Right lobe of liver (tissue), 6 donors: ENCODE measurements around the gene DOHH. TPM values are rescaled to one million over a fixed set of nuclear protein-coding genes. Genes with fewer than 3 reads are reported as not detected.

Source experiments
- ATAC-seq, 4 donors: fragments of 200-7000 bp; cut with Tn5 transposase; one replicate each; pipeline ENCODE4 v1.9.1; 2020; ENCODE audit warnings: mild to moderate bottlenecking in 4 of 4, moderate library complexity in 4 of 4
- DNase-seq, 3 donors: peaks; one replicate each; pipeline ENCODE4 v3.0.0-alpha.2; 2020
- H3K27ac ChIP-seq, 3 donors: fragments of 200-600 bp; one replicate each; pipeline ENCODE4 v1.8.0; 2022
- H3K27me3 ChIP-seq, 2 donors: fragments of 200-600 bp; one replicate each; pipeline ENCODE4 v1.8.0; 2022
- H3K36me3 ChIP-seq, 4 donors: fragments of 200-600 bp; sonication (generic) in 1 of 4; one replicate each; pipeline versions ENCODE4 v1.5.1 to v1.8.0; 2017 to 2022; ENCODE audit warnings: control low read depth in 1 of 4
- H3K4me1 ChIP-seq, 4 donors: fragments of 200-600 bp; sonication (generic) in 1 of 4; one replicate each; pipeline versions ENCODE4 v1.5.1 to v1.8.0; 2017 to 2022; ENCODE audit warnings: control low read depth in 1 of 4
- H3K4me3 ChIP-seq, 3 donors: fragments of 200-600 bp; one replicate each; pipeline ENCODE4 v1.8.0; 2022
- H3K9me3 ChIP-seq, 4 donors: fragments of 200-600 bp; sonication (generic) in 1 of 4; one replicate each; pipeline versions ENCODE4 v1.5.1 to v1.8.0; 2017 to 2022; ENCODE audit warnings: control low read depth in 1 of 4
- POLR2A ChIP-seq: fragments of 450-650 bp; IDR thresholded peaks from one replicate; pipeline ENCODE4 v1.6.1; 2017; ENCODE audit warnings: antibody characterized with exemption, mild to moderate bottlenecking
- WGBS: methylation state at CpG from one replicate; pipeline ENCODE4 v1.1.6; 2018; ENCODE audit warnings: low coverage, low lambda C conversion rate; ENCODE audit not compliant: insufficient coverage; ENCODE audit errors: missing lambda C conversion rate; 5-methylcytosine and 5-hydroxymethylcytosine counted together
- intact Hi-C, 2 donors: fragments of 100-400 bp; cut with DNase I; formaldehyde crosslinking; loops; one replicate each; pipeline versions ENCODE4 v1.11.2 to v1.14.1; 2022
- total RNA-seq, 6 experiments: library from RNA; depleted of rRNA in 2 of 6; stranded (reverse); fragments of >200 nt in 2 of 6; fragmentation: NEBNext Ultra II Directional in 3 of 6; extraction: Animal tissue kit (Norgen Biotek cat#: 25700) in 3 of 6; gene quantifications; one replicate each; pipeline versions ENCODE4 v1.1.0 to v1.2.4, GENCODE V29; 2016 to 2023
- TF ChIP-seq, protein P1 (sequence below), 4 donors: fragments of 200-600 bp in 3 of 4; fragments of 450-650 bp in 1 of 4; IDR thresholded peaks; one replicate each; pipeline versions ENCODE4 v1.5.1 to v1.8.0; 2016 to 2022; ENCODE audit warnings: antibody characterized with exemption in 4 of 4, mild to moderate bottlenecking in 2 of 4
- donor health status: DM: no; HTN: yes; CAD: no.
- donor health status: DM: no; HTN: no; CAD: no.
- donor health status: DM: no; HTN: no; CAD: no.
- donor health status: DM: no; HTN: yes; CAD: no.
- donor health status: DM: no; HTN: yes; CAD: no.

DOHH gene
- total RNA-seq, 6 experiments from 2014 or later = 3.7 to 16.7 (median 4.9) TPM

DNA sequence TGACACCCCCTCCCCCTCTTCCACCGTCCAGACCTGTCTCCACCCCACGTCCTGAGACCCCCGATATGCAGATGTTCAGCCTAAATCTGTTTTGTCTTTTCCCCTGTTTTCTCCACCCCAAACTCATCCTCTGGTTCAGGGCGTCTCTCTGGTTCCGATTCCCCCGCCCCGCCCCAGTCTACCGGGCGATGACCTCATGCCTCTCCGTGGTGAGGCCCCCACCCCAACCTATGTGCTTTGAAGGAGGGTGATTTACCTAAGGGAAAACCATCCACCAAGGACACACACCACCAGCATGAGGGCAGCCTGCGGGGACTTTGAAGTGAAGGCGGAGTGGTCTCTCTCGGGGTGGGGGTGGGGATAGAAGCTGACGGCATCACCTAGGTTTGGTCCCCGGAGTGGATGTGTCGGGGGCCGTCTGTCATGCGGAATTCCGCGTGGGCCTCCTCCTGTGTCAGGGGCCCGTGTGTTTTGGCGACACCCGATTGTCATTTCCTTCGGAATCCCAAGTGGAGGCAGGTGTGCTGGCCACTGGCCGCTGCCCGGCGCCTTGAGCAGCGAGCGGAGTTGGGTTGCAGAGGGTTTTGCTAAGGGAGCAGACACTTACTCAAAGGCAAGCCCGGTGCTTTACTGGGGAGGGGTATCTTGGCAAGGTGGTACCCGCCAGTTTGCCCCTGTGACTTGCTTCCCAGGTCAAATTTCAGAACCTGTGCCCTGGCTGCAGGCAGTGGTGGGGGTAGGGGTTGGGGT, 7.1 kb upstream of the DOHH start:
- Histone ChIP-seq H3K9me3 (no peaks in the 10 kb centered on the region), H3K36me3 (peaks cover 0 to 3% (median 0%) of the 10 kb centered on the region in 4 donors), H3K4me1 (peaks cover 0 to 35% (median 13%) of the 10 kb centered on the region in 4 donors), H3K4me3 (peak overlapping the region; percentile 63 to 99 (median 89)), H3K27me3 (no peaks in the 10 kb centered on the region), H3K27ac (peak overlapping the region; percentile 86 to 92 (median 87))
- ATAC-seq (peak; percentile 46 to 64 (median 58)), DNase-seq (peak in 1 of 3 donors; percentile 81)
- 16% methylated on average over 21 of the region's 31 CpGs for WGBS
- TF ChIP-seq, protein P1, sequence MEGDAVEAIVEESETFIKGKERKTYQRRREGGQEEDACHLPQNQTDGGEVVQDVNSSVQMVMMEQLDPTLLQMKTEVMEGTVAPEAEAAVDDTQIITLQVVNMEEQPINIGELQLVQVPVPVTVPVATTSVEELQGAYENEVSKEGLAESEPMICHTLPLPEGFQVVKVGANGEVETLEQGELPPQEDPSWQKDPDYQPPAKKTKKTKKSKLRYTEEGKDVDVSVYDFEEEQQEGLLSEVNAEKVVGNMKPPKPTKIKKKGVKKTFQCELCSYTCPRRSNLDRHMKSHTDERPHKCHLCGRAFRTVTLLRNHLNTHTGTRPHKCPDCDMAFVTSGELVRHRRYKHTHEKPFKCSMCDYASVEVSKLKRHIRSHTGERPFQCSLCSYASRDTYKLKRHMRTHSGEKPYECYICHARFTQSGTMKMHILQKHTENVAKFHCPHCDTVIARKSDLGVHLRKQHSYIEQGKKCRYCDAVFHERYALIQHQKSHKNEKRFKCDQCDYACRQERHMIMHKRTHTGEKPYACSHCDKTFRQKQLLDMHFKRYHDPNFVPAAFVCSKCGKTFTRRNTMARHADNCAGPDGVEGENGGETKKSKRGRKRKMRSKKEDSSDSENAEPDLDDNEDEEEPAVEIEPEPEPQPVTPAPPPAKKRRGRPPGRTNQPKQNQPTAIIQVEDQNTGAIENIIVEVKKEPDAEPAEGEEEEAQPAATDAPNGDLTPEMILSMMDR (IDR thresholded peaks at IDR 0.05) = no peak
- TF ChIP-seq POLR2A = no peak
- intact Hi-C loops = no loop called here

DNA sequence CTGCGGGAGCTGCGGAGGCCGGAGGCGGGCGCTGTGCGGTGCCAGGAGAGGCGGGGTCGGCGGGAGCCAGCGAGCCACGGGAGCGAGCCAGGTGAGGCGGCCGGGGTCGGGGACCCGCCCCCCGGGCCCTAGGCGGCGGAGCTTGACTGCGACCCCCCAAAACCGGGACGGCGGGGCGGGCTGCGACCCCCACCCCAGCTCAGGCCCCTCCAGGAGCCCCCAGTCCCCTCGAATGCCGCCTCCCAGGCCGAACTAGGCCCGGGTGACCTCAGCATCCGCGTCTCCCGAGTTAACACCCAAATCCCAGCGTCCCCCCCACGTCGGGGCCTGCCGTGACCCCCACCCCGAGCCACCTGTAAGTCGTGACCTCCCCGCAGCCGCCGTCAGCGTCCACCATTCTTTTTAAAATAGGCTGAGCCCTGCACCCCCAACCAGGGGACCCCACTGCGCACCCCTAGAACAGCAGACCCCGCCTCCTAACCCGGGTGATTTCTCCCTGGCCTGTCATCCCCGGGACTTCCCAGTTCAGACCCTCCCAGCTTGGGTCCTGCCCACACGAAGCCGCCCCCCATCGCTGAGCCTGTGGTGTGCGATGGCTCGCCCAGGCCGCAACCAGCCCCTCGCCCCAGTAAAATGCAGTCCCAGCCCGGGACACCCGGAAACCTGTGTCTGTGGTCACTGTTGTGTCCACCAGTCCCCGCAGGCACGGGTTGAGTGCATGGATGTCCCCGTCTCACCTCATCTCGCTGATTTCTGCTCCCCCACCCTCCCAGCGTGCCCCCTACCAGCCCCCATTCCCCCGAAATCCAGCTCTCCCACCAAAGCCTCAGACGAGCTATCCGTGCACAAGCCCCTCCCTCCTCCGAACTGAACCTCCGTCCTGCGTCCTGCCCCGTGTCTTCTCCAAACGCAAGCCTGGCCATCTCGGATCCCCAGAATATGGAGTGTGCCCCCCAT, 6.2 kb upstream of the DOHH start:
- DNase-seq (peak in 2 of 3 donors; percentile 69 to 73), ATAC-seq (peak in 3 of 4 donors; percentile 0 to 5 (median 1))
- Histone ChIP-seq H3K4me1 (peaks cover 0 to 28% (median 11%) of the 10 kb centered on the region in 4 donors), H3K9me3 (no peaks in the 10 kb centered on the region), H3K36me3 (peaks cover 0 to 3% (median 0%) of the 10 kb centered on the region in 4 donors), H3K4me3 (peak overlapping the region; percentile 63 to 99 (median 89)), H3K27ac (peak overlapping the region; percentile 79 to 92 (median 87)), H3K27me3 (no peaks in the 10 kb centered on the region)
- TF ChIP-seq POLR2A = peak; percentile 0
- TF ChIP-seq, protein P1 (IDR thresholded peaks at IDR 0.05) = no peak
- intact Hi-C loops = no loop called here
- under 1% methylated on average over 22 of the region's 69 CpGs for WGBS

DNA sequence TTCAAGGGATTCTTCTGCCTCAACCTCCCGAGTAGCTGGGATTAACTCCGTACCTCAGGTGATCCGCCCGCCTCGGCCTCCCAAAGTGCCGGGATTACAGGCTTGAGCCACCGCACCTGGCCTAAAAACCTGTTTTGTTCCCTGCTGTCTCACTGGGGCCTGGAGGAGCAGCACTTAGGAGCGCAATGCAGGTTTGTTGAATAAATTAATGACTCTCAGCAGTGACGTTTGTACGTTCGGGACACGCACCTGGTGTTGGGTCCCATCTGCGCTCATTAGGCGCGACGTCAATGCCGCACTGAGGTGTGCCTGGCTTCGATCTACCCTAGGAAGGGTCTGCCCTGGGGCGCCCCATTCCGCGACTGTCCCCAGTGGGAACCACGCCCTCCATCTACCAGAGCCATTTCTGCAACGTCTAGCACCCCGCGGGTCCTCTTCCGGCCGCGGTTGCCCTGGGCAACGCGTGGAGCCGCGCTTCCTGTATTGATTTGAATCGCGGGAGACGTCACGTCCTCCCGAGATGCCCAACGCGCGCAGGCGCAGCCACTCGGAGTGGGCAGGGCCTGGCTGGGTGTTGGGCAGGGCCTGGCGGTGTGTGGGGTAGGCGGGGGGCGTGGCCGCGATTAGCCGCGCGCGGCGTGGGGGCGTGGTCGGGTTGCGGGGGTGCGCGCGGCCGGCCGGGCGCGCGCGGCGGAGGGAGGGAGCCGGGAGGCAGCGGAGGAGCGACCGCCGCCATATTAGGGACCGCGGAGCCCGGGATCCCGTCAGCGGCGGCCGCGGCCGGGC, 5.3 kb upstream of the DOHH start, which contains the start of gene FZR1:
Gene FZR1 (plus strand): TSS at position 714 of the 786 bp plus-strand sequence. CDS start 16,679 bp downstream, outside the sequence.
- Histone ChIP-seq H3K27me3 (no peaks in the 10 kb centered on the region), H3K9me3 (no peaks in the 10 kb centered on the region), H3K4me3 (peak within 1 kb of the TSS; percentile 63 to 99 (median 89)), H3K27ac (peak within 1 kb of the TSS; percentile 79 to 92 (median 87)), H3K36me3 (peaks cover 0 to 3% (median 0%) of the 10 kb centered on the region in 4 donors), H3K4me1 (peaks cover 0 to 19% (median 7%) of the 10 kb centered on the region in 4 donors)
- 1% methylated on average over 25 of the region's 79 CpGs for WGBS
- intact Hi-C loops = no loop called here
- ATAC-seq = peak; percentile 86 to 91 (median 89)
- TF ChIP-seq, protein P1 (IDR thresholded peaks at IDR 0.05) = peak in 1 of 4 donors; percentile 7
- TF ChIP-seq POLR2A = peak; percentile 84
- DNase-seq = peak; percentile 99 to 100 (median 100)

DNA sequence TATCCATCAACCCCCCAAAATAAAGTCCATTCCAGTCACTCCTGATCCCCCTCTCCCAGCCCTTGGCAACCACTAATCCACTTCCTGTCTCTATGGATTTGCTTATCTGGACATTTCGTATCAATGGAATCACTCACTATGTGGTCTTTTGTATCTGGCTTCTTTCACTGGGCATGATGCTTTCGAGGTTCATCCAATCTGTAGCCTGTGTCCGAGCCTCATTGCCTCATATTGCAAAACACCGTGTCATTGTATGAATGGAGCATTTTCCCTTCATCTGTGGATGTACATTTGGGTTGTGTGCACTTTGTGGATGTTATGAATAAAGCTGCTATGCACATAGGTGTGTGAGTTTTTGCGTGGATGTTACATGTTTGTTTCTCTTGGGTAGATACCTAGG, 4.3 kb upstream of the DOHH start:
- Histone ChIP-seq H3K4me3 (peak overlapping the region in 1 of 3 donors; percentile 50), H3K27ac (no peak overlapping the region), H3K4me1 (peaks cover 0 to 23% (median 8%) of the 10 kb centered on the region in 4 donors), H3K27me3 (no peaks in the 10 kb centered on the region), H3K9me3 (no peaks in the 10 kb centered on the region), H3K36me3 (peaks cover 0 to 3% (median 0%) of the 10 kb centered on the region in 4 donors)
- 61% methylated on average over 5 of the region's 5 CpGs for WGBS
- intact Hi-C loops = no loop called here
- DNase-seq (no peak), ATAC-seq (no peak)
- TF ChIP-seq, protein P1 (IDR thresholded peaks at IDR 0.05) = no peak
- no peak for TF ChIP-seq POLR2A
